K562 (cell line): ENCODE data around the gene LCN1.

ENCODE experiments used
- CEBPG ChIP-seq, 3 experiments: fragments of 200-800 bp in 1 of 3; sonication (Bioruptor generic) in 1 of 3; sonication (generic) in 1 of 3; formaldehyde crosslinking in 1 of 3; IDR thresholded peaks in 2 of 3; conservative IDR thresholded peaks in 1 of 3; 2 replicates each; pipeline versions ENCODE4 v1.6.1 to v1.8.0; 2016 to 2022; ENCODE audit warnings: missing compliant biosample characterization in 2 of 3, missing genetic modification characterization in 2 of 3, mild to moderate bottlenecking in 1 of 3, missing genetic modification reagents in 1 of 3
- EZH2 ChIP-seq: IDR thresholded peaks from 2 replicates; pipeline ENCODE4 v1.6.1; 2012; ENCODE audit warnings: low read depth, mild to moderate bottlenecking, inconsistent platforms, low read length, borderline replicate concordance
- NCOA1 ChIP-seq: fragments of 450-650 bp; IDR thresholded peaks from 2 replicates; pipeline ENCODE4 v1.6.1; 2016; ENCODE audit warnings: low read depth
- RCOR1 ChIP-seq, 2 experiments: IDR thresholded peaks; 2 replicates each; pipeline ENCODE4 v1.6.1; 2012; ENCODE audit warnings: low read depth in 2 of 2, low read length in 2 of 2, borderline replicate concordance in 1 of 2, improper control_type of control experiment in 1 of 2

GRCh38 chr9:135491764-135492163, 29.5 kb upstream of the LCN1 start:
- TF ChIP-seq NCOA1 = no peak
- TF ChIP-seq CEBPG (CRISPR knock-in tag; IDR thresholded peaks at IDR 0.05) = no peak
- TF ChIP-seq CEBPG (tag; conservative IDR thresholded peaks at IDR 0.05 in 1 of 2, IDR thresholded peaks at IDR 0.05 in 1 of 2) = no peak
- TF ChIP-seq EZH2 = no peak
- no peak for TF ChIP-seq RCOR1 (IDR thresholded peaks at IDR 0.05; ENCODE audit: borderline replicate concordance in 1 of 2, low read depth in 2 of 2, low read length in 2 of 2)
